NCI-H1417 treated with DMSO at 0.1 percent for 48 hours (cell line): ENCODE measurements around the gene CEP89.
"Not testable (repeated sequence)": the region's sequence is repeated elsewhere in the genome, so short reads cannot be mapped to it uniquely, and the experiment has no call there.

Experiments
- DNase-seq: peaks from one replicate; lab custom pipeline; 2025; lab: John Stamatoyannopoulos, UW

Gene CEP89

DNA sequence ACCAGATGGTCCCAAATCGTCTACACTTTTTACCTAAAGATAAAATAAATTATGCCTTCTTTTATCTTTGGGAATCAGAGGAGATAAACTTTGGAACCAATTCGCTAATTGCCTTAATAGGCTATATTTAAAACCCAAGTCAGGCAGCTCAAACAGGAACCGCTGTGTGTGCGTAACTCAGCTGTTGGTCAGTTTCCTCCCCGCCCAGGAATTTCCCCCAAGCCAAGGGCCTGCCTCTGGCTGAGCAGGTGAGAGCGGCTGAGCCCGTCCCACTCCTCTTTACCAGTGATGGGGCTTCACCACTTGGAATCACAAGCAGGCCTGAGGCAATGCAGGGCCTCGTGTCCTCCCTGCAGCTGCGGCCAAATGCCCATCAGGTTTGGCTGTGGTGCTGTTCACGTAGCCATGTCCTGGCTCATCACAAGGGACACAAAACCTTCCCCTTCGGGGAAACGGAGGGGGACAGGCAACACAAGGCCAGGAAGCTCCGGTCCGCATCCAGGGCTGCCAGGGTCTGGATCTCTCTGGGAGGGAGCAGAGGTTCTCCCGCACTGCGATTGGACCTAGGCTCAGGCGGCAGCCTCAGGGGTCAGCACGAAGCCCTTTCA lies 101.7 kb downstream of the CEP89 start:
- no peak for DNase-seq

- DNase-seq, result no peak
Measured at GRCh38 chr19:32869369-32869965, 102.3 kb downstream of the CEP89 start, which contains the start of gene SLC7A9. Gene SLC7A9, minus strand, starts transcription at chr19:32869767. Its CDS starts 1,233 bp downstream, at chr19:32868534.

- DNase-seq, result no peak
Measured at GRCh38 chr19:32868206-32868950, 103.4 kb downstream of the CEP89 start.

DNA sequence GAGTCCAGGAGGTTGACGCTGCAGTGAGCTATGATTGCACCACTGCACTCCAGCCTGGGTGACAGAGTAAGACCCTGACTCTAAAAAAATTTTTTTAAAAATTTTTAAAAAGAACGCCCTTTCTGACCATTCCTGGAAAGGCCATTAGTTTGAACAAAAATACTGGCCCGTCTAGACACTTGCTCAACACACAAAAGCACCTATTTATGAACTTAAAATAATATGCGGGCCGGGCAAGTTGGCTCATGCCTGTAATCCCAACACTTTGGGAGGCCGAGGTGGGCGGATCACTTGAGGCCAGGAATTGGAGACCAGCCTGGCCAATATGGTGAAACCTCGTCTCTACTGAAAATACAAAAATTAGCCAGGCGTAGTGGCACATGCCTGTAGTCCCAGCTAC lies 104.3 kb downstream of the CEP89 start:
- not testable (repeated sequence) for DNase-seq

DNA sequence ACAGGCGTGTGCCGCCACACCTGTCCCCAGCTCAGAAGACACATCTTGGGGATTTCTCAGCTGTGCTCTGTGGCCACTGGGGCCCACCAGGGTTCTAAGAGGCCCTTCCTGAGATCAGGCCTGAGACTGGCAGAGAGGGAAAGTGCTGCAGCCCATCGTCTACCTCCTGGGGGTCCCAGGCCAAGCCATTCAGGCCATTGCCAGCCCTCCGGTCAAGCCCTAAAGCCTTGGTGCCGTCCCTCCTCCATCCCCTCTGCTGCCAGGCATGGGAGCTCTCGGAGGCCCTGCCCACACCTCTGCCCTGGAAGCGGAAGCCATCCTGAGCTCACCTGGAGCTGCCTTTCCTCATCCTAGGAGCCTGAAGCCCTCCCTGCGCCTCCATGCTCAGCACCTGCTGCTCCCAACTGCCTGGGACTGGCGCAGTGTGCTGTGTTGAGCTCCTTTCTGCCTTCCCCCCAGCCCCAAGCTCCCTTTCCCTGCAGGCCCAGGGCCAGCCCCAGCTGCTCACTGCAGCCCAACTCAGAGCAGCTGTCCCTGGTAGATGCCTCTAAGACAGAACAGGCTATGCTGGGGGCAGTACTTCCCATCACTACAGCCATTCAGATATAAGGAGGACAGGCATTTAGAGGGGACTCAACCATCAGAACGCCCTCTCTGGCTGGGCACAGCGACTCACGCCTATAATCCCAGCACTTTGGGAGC lies 105.0 kb downstream of the CEP89 start:
- DNase-seq, result no peak

- no peak for DNase-seq
Measured at GRCh38 chr19:32866061-32866460, 105.7 kb downstream of the CEP89 start.

GRCh38 chr19:32865326-32865725 lies 106.4 kb downstream of the CEP89 start:
- no peak for DNase-seq

- no peak for DNase-seq
Measured at GRCh38 chr19:32864318-32865007, 107.3 kb downstream of the CEP89 start.

- no peak for DNase-seq
Measured at GRCh38 chr19:32863841-32864240, 107.9 kb downstream of the CEP89 start.

DNA sequence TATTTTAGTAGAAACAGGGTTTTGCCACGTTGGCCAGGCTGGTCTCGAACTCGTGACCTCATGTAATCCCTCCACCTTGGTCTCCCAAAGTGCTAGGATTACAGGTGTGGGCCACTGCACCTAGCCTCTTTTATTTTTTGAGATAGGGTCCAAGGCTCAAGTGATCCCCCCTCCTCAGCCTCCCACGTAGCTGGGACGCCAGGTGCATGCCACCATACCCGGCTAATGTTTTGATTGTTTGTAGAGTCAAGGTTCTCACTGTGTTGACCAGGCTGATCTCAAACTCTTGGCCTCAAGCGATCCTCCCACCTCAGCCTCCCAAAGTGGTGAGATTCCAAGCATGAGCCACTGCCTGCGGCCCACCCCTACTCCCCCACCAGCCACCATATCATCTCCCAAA lies 108.5 kb downstream of the CEP89 start:
- DNase-seq, result no peak

DNA sequence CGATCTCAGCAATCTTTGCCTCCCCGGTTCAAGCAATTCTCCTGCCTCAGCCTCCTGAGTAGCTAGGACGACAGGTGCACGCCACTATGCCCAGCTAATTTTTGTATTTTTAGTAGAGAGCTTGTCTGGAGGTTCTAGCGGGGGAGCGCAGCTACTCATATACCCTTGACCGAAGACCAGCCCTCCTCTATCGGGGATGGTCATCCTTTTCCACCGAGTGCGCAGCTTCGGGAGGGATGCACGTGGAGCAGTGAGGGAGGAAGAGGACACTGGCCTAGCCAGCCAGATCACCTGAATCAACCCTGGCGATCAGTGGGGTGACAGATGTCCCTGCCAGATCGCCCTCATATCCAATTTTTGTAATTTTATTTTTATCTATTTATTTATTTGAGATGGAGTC lies 109.0 kb downstream of the CEP89 start:
- DNase-seq, result no peak

GRCh38 chr19:32862173-32862572 lies 109.6 kb downstream of the CEP89 start:
- no peak for DNase-seq

- no peak for DNase-seq
Measured at GRCh38 chr19:32861596-32861995, 110.2 kb downstream of the CEP89 start.

- no peak for DNase-seq
Measured at GRCh38 chr19:32859591-32859990, 112.2 kb downstream of the CEP89 start.

- DNase-seq, result no peak
Measured at GRCh38 chr19:32858559-32858958, 113.2 kb downstream of the CEP89 start.

- DNase-seq, result no peak
Measured at GRCh38 chr19:32858155-32858554, 113.6 kb downstream of the CEP89 start.

- DNase-seq, result no peak
Measured at GRCh38 chr19:32857584-32857983, 114.2 kb downstream of the CEP89 start.

DNA sequence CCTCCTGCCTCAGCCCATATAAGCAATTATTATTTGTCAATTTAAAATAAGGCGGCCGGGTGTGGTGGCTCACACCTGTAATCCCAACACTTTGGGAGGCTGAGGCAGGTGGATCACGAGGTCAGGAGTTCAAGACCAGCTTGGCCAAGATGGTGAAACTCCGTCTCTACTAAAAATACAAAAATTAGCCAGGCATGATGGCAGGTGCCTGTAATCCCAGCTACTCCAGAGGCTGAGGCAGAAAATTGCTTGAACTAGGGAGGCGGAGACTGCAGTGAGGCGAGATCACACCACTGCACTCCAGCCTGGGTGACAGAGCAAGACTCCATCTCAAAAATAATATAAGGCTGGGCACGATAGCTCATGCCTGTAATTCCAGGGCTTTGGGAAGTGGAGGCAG lies 114.9 kb downstream of the CEP89 start:
- DNase-seq, result not testable (repeated sequence)

DNA sequence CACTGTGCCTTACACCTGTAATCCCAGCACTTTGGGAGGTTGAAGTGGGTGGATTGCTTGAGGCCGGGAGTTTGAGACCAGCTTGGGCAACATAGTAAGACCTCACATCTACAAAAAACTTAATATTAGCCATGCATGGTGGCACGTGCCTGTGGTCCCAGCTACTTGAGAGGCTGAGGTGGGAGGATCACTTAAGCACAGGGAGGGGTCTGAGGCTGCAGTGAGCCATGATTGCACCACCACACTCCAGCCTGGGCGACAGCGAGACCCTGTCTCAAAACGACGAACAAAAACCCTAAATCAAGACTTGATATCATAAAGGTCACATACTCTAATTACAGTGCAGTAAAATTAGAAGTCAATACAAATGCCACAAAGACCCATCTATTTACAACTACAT lies 119.5 kb downstream of the CEP89 start:
- no peak for DNase-seq

GRCh38 chr19:32848035-32848434 lies 123.7 kb downstream of the CEP89 start:
- DNase-seq, result not testable (repeated sequence)

DNA sequence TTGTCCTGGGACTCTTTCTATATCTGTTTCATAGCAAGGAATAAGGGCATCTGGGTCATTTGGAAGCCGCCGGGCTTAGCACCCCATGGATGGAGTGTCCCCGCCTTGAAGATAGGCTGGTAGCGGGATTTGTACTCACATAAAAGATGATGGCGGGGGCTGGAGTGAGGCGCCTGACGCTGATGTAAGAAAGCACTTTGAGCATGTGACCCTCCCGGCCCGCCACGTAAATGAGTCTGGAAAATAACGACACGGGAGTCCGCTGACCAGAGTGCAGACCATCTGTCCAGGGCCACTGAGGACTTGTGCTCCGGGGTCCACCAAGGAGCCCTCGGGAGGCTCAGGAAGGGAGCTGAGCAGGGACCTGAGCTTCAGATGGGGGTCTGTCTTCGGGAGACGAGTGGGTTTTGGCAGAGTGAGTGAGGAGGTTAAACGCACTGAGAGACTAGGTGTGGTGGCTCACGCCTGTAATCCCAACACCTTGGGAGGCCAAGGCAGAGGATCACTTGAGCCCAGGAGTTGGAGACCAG lies 128.0 kb downstream of the CEP89 start:
- DNase-seq, result no peak

- DNase-seq, result no peak
Measured at GRCh38 chr19:32842061-32842460, 129.7 kb downstream of the CEP89 start.
